NCI-H524 (cell line): ENCODE data around the gene PSMD11.
"Not testable (repeated sequence)": the region's sequence is repeated elsewhere in the genome, so short reads cannot be mapped to it uniquely, and the experiment has no call there.

Experiments used
- DNase-seq, 2 experiments: peaks; one replicate each; lab custom pipeline; 2025; lab: John Stamatoyannopoulos, UW

The PSMD11 gene

GRCh38 chr17:32444301-32445073 lies at the start of gene PSMD11:
PSMD11 (plus strand) TSS chr17:32444510; CDS start chr17:32444524, 14 bp downstream.
- peak; percentile 97 to 98 for DNase-seq

GRCh38 chr17:32396343-32396742 lies 48.0 kb upstream of the PSMD11 start:
- no peak for DNase-seq

- no peak for DNase-seq
Measured at GRCh38 chr17:32398946-32399345, 45.4 kb upstream of the PSMD11 start.

- DNase-seq = not testable (repeated sequence)
Measured at GRCh38 chr17:32410085-32410484, 34.2 kb upstream of the PSMD11 start.

GRCh38 chr17:32426894-32427293 lies 17.4 kb upstream of the PSMD11 start:
- DNase-seq = no peak

- no peak for DNase-seq
Measured at GRCh38 chr17:32429598-32429997, 14.7 kb upstream of the PSMD11 start.

- DNase-seq = no peak
Measured at GRCh38 chr17:32440722-32441121, 3.6 kb upstream of the PSMD11 start.

GRCh38 chr17:32441886-32442285 lies 2.4 kb upstream of the PSMD11 start:
- DNase-seq = no peak

- DNase-seq = no peak
Measured at GRCh38 chr17:32443827-32444300, 446 bp upstream of the PSMD11 start.

- DNase-seq = peak in 1 of 2 experiments; percentile 38
Measured at GRCh38 chr17:32445074-32445415, 735 bp downstream of the PSMD11 start.

GRCh38 chr17:32445497-32445896 lies 1.2 kb downstream of the PSMD11 start:
- DNase-seq = no peak

- DNase-seq = no peak
Measured at GRCh38 chr17:32445971-32446370, 1.7 kb downstream of the PSMD11 start.

GRCh38 chr17:32446949-32447348 lies 2.6 kb downstream of the PSMD11 start:
- DNase-seq = no peak

GRCh38 chr17:32449963-32450362 lies 5.7 kb downstream of the PSMD11 start:
- DNase-seq = no peak

GRCh38 chr17:32450379-32450778 lies 6.1 kb downstream of the PSMD11 start:
- DNase-seq = not testable (repeated sequence)

- no peak for DNase-seq
Measured at GRCh38 chr17:32451879-32452278, 7.6 kb downstream of the PSMD11 start.

GRCh38 chr17:32452281-32452680 lies 8.0 kb downstream of the PSMD11 start:
- DNase-seq = no peak

GRCh38 chr17:32453370-32453769 lies 9.1 kb downstream of the PSMD11 start:
- no peak for DNase-seq

- no peak for DNase-seq
Measured at GRCh38 chr17:32458371-32458770, 14.1 kb downstream of the PSMD11 start.

GRCh38 chr17:32460054-32460453 lies 15.7 kb downstream of the PSMD11 start:
- no peak for DNase-seq

- no peak for DNase-seq
Measured at GRCh38 chr17:32461498-32461852, 17.2 kb downstream of the PSMD11 start.

GRCh38 chr17:32461853-32462617 lies 17.7 kb downstream of the PSMD11 start:
- DNase-seq = peak; percentile 35 to 71

GRCh38 chr17:32463304-32463703 lies 19.0 kb downstream of the PSMD11 start:
- DNase-seq = no peak
